ENCODE data around the gene GNPTG. TPM values are rescaled to one million over a fixed set of nuclear protein-coding genes. Genes with fewer than 3 reads are reported as not detected.

The GNPTG gene
- total RNA-seq, 2 experiments from 2014 or later: 19.2 to 19.7 TPM

- Mint-ChIP-seq H3K27me3 (no peaks in the 10 kb centered on the region), H3K27ac (peak overlapping the region; percentile 42), H3K9me3 (no peaks in the 10 kb centered on the region), H3K4me3 (no peak overlapping the region), H3K36me3 (peaks cover 2% of the 10 kb centered on the region), H3K4me1 (peaks cover 24% of the 10 kb centered on the region)
- DNase-seq: no peak
Observed at GRCh38 chr16:1346422-1347285, 5.1 kb upstream of the GNPTG start.

- H3K27me3 Mint-ChIP-seq: no peaks in the 10 kb centered on the region
- no peaks in the 10 kb centered on the region for H3K9me3 Mint-ChIP-seq
- H3K4me1 Mint-ChIP-seq: peaks cover 21% of the 10 kb centered on the region
- H3K36me3 Mint-ChIP-seq: peaks cover 2% of the 10 kb centered on the region
- no peak overlapping the region for H3K27ac Mint-ChIP-seq
- no peak overlapping the region for H3K4me3 Mint-ChIP-seq
- no peak for DNase-seq
Observed at GRCh38 chr16:1347286-1347855, 4.4 kb upstream of the GNPTG start.

GRCh38 chr16:1347962-1348361 is 3.8 kb upstream of the GNPTG start:
- DNase-seq: no peak
- Mint-ChIP-seq H3K9me3 (no peaks in the 10 kb centered on the region), H3K27me3 (no peaks in the 10 kb centered on the region), H3K4me1 (peaks cover 19% of the 10 kb centered on the region), H3K27ac (no peak overlapping the region), H3K4me3 (no peak overlapping the region), H3K36me3 (peaks cover 3% of the 10 kb centered on the region)

DNA sequence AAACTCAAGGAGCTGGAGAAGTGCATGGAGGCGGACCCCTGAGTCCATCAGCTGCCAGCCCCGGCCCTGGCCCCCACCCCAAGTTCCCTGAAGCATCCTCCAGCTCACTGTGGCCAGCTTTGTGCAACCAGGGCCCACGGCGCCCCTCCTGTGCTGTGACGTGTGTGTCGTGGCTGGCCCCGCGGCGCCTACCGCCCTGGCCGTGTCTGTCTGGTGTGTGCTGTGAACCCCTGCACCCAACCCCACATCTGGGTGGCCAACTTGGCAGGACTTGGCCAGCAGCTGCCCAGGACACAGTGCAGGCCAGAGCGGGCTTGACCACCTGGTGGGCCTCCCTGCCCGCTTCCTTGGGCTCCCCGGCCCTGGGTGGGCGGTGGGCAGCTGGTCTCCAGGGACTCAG is 3.3 kb upstream of the GNPTG start:
- no peak for DNase-seq
- H3K4me3 Mint-ChIP-seq: no peak overlapping the region
- H3K4me1 Mint-ChIP-seq: peaks cover 18% of the 10 kb centered on the region
- no peaks in the 10 kb centered on the region for H3K27me3 Mint-ChIP-seq
- H3K27ac Mint-ChIP-seq: no peak overlapping the region
- no peaks in the 10 kb centered on the region for H3K9me3 Mint-ChIP-seq
- peaks cover 3% of the 10 kb centered on the region for H3K36me3 Mint-ChIP-seq

DNA sequence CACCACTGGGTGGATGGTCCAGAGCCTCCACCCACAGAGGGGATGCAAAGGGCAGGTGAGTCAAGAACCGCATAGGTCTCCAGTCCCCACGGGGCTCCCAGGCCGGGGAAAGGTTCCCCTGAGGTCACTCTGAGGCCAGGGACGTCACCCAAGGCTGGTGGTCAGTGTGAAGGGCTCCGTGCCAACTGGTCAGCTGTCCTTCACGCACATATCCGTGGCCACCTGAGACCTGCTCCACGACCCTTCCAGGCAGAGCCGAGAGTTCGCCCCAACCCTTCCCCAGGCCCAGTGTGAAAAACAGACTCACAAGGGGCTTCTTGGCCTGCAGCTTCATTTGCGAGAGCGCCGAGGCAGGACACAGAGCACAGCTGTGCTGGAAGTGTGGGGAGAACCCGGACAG is 2.8 kb upstream of the GNPTG start:
- H3K27ac Mint-ChIP-seq: no peak overlapping the region
- no peak for DNase-seq
- H3K27me3 Mint-ChIP-seq: no peaks in the 10 kb centered on the region
- H3K4me1 Mint-ChIP-seq: peaks cover 21% of the 10 kb centered on the region
- H3K4me3 Mint-ChIP-seq: no peak overlapping the region
- peaks cover 3% of the 10 kb centered on the region for H3K36me3 Mint-ChIP-seq
- no peaks in the 10 kb centered on the region for H3K9me3 Mint-ChIP-seq

DNA sequence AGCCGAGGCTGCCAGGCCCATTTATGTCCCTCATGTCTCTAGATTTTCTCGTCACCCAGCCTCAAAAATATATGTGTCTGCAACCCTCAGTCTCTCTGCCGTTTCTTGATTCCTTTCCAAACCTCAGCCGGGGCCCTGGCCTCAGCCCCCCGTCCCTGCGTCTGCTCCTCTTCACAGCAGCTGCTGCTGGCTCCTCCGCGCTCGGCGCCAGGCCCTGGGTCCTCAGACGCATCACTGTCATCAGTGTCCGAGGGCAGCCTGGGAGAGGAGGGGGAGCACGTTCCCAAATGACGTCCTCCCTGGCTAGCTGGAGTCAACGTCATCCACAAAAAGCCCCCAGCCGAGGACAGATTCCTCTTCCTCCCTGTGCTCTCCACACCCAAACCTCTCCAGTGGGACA is 2.4 kb upstream of the GNPTG start:
- Mint-ChIP-seq H3K27me3 (no peaks in the 10 kb centered on the region), H3K27ac (no peak overlapping the region), H3K9me3 (no peaks in the 10 kb centered on the region), H3K4me1 (peaks cover 21% of the 10 kb centered on the region), H3K36me3 (peaks cover 3% of the 10 kb centered on the region), H3K4me3 (no peak overlapping the region)
- DNase-seq: no peak

DNA sequence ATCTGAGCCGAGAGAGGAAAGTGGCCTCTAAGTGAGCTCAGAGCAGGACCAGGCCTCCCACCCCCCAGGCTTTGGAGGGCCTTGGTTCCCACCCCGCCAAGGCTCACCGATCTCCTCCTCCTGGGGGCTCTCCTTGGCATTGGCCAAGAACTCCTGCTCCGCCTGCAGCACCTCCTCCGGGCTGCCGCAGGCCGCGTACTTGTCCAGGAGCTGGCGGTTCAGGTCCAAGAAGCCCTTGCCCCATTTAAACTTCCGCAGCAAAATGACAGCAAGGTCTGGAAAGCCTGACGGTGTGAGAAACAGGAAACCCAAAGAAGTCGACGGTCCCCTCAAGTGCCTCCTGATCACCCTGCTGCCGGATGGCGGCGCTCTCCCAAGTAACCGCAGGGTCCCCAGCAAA is 1.8 kb upstream of the GNPTG start:
- Mint-ChIP-seq H3K4me1 (peaks cover 21% of the 10 kb centered on the region), H3K27me3 (no peaks in the 10 kb centered on the region), H3K9me3 (no peaks in the 10 kb centered on the region), H3K27ac (no peak overlapping the region), H3K4me3 (peak overlapping the region; percentile 82), H3K36me3 (peaks cover 4% of the 10 kb centered on the region)
- DNase-seq: no peak

DNA sequence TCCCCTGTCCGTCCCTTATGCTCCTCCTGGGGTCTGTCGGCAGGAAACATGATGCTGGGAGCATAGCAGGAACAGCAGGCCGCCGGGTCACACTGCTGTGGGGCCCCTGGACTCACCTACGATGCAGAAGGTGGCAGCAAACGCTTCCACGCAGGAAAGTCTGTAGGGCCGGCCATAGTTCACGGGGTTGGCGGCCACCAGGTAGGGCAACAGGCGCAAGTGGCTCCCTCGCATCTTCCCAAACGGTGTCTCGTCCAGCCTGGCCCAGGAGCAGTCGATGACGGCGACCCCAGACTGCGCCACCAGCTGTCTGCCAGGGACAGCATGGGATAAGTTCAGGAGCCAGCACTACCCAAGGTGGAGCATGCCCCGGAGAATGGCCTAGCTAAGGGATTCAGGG is 1.0 kb upstream of the GNPTG start:
- no peaks in the 10 kb centered on the region for H3K9me3 Mint-ChIP-seq
- DNase-seq: no peak
- peak overlapping the region; percentile 74 for H3K27ac Mint-ChIP-seq
- no peaks in the 10 kb centered on the region for H3K27me3 Mint-ChIP-seq
- peaks cover 4% of the 10 kb centered on the region for H3K36me3 Mint-ChIP-seq
- H3K4me3 Mint-ChIP-seq: peak overlapping the region; percentile 82
- H3K4me1 Mint-ChIP-seq: peaks cover 21% of the 10 kb centered on the region

- no peak for DNase-seq
- Mint-ChIP-seq H3K27ac (peak overlapping the region; percentile 74), H3K36me3 (peaks cover 4% of the 10 kb centered on the region), H3K9me3 (no peaks in the 10 kb centered on the region), H3K4me1 (peaks cover 21% of the 10 kb centered on the region), H3K4me3 (peak overlapping the region; percentile 82), H3K27me3 (no peaks in the 10 kb centered on the region)
Observed at GRCh38 chr16:1351215-1351581, 533 bp upstream of the GNPTG start.

DNA sequence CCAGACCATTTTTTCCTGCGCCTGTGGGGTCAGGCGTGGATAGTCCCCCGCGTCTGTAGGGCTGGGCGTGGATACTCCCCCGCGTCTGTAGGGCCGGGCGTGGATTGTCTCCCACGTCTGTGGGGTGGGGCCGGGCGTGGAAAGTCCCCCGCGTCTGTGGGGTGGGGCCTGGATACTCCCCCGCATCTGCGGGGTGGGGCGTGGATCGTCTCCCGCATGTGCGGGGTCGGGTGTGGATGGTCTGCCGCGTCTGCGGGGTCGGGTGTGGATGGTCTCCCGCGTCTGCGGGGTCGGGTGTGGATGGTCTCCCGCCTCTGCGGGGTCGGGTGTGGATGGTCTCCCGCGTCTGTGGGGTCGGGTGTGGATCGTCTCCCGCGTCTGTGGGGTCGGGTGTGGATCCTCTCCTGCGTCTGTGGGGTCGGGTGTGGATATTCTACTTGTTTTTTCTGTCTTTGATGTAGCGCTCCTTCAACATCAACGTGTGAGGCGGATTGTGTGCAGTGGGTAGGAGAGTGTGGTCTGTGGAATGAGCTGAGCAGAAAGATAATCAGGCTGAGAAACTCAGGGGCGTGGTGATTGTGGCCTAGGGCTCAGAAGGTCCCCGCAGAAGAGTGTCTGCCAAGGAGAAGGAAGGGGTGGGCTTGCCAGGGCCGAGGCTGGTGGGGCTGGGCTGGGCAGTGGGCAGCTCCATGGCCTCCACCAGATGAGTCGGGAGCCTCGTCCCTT is 3.2 kb downstream of the GNPTG start:
- Mint-ChIP-seq H3K4me1 (peaks cover 26% of the 10 kb centered on the region), H3K27me3 (no peaks in the 10 kb centered on the region), H3K36me3 (peaks cover 4% of the 10 kb centered on the region), H3K9me3 (no peaks in the 10 kb centered on the region), H3K4me3 (no peak overlapping the region), H3K27ac (no peak overlapping the region)
- no peak for DNase-seq

- Mint-ChIP-seq H3K4me3 (no peak overlapping the region), H3K4me1 (peaks cover 21% of the 10 kb centered on the region), H3K9me3 (no peaks in the 10 kb centered on the region), H3K36me3 (peaks cover 3% of the 10 kb centered on the region), H3K27me3 (no peaks in the 10 kb centered on the region), H3K27ac (no peak overlapping the region)
- DNase-seq: no peak
Observed at GRCh38 chr16:1355591-1355990, 3.9 kb downstream of the GNPTG start.

DNA sequence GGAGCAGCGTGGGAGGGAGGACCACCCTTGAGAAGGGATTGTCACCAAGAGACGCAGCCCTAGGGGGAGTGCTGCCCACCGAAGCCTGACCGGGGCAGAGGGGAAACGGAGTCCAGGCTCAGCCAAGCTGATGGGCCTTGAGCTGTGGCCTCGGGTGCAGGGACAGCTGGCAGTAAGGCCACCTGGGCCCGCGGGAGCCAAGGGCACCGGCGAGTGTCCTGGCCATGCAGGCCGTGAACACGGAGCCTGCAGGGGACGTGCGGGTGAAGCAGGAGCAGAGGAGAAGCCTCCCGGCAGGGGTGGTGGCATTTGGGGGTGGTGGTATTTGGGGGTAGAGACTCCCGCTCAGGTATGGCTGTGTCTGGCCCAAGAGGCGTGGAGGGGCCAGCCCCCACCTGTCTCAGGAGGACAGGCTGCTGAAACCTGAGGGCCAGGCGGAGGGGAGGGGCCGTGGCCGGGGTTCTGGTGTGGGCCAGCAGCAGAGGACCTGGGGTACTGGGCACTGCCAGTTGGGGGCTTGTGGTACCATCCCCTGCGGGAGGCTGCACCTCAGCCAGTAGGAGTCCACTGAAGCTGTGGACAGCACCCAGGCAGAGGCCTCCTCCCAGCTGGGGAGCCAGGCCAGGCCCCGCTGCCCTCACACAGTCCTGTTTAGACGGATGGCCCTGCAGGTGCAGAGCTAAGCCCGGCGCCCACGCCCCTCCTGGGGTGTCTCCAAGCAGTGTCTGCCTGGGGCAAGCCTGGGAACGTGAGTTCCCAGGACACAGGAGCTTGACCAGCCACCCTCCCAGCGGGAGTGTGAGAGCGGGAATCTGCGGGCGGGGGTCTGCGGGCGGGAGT is 4.5 kb downstream of the GNPTG start:
- no peaks in the 10 kb centered on the region for H3K9me3 Mint-ChIP-seq
- H3K27ac Mint-ChIP-seq: no peak overlapping the region
- peaks cover 18% of the 10 kb centered on the region for H3K4me1 Mint-ChIP-seq

DNA sequence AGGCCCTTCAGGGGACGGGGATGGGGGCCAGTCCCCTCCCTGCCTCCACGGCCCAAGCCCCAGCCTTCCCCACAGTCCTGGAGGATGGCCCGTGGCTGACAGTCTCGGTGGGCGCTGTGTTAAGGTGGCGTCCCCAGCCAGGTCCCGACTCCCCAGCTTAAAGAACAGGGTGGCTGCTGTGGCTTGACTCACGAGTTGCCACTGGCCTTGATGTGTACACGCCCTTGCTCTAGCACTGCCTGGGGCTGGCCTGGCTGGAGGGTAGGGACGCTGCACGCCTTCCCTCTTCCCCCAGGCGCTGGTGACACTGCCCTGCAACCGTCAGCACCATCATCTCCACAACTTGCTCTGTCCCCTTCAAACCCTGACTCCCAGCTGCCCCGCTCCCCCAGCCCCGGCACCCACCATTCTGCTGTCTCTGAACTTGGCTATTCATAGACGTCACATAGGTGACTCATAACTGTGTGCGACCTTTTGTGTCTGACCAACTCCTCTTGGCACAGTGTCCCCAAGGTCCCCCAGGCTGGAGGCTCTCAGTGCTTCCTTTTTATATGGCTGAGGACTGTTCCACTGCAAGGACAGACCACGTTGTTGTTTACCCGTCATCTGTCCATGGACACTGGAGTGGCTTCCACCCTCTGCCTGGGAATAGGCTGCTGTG is 6.3 kb downstream of the GNPTG start:
- Mint-ChIP-seq H3K4me1 (peaks cover 12% of the 10 kb centered on the region), H3K36me3 (peaks cover 1% of the 10 kb centered on the region), H3K27me3 (no peaks in the 10 kb centered on the region), H3K9me3 (no peaks in the 10 kb centered on the region), H3K4me3 (no peak overlapping the region), H3K27ac (peak overlapping the region; percentile 12)
- DNase-seq: no peak

More for the DNA sequence above, 4.5 kb downstream of the GNPTG start:
- peaks cover 3% of the 10 kb centered on the region for H3K36me3 Mint-ChIP-seq
- no peaks in the 10 kb centered on the region for H3K27me3 Mint-ChIP-seq
- no peak overlapping the region for H3K4me3 Mint-ChIP-seq
- DNase-seq: no peak

GRCh38 chr16:1361685-1362360 is 10.1 kb downstream of the GNPTG start:
- peaks cover 7% of the 10 kb centered on the region for H3K4me1 Mint-ChIP-seq
- H3K9me3 Mint-ChIP-seq: no peaks in the 10 kb centered on the region

More at GRCh38 chr16:1361685-1362360, 10.1 kb downstream of the GNPTG start:
- Mint-ChIP-seq H3K27ac (no peak overlapping the region), H3K27me3 (no peaks in the 10 kb centered on the region), H3K4me3 (no peak overlapping the region), H3K36me3 (no peaks in the 10 kb centered on the region)
- DNase-seq: no peak
